ENCODE data around the gene JAZF1.

The JAZF1 gene

GRCh38 chr7:28168393-28169158 lies 12.0 kb downstream of the JAZF1 start:
- H3K27ac ChIP-seq = no peak overlapping the region
- no peak for DNase-seq (ENCODE audit: low read depth, low spot score)

- DNase-seq (ENCODE audit: low read depth, low spot score) = no peak
- H3K27ac ChIP-seq = peak overlapping the region; percentile 21
Measured at GRCh38 chr7:28166982-28167715, 13.4 kb downstream of the JAZF1 start.

GRCh38 chr7:28165961-28166955 lies 14.3 kb downstream of the JAZF1 start:
- H3K27ac ChIP-seq = peak overlapping the region; percentile 21
- no peak for DNase-seq (ENCODE audit: low read depth, low spot score)

DNA sequence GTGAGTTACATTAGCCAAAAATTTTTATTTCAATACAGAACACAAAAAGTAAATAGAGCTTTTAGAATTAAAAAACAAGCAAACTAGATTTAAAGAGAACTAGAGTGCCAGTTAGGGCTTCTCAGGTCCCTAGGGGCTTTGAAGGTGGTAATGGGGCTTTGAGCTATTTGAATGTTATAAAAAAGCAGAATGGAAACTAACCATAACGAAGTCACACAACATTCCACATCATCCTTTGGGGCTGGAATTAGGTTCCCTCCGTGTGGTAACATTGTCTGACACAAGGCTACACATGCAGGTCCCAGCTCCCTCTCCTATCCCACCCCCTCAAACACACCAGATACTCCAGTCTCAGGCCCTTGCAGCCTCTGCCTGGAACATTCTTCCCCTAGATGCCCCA lies 15.3 kb downstream of the JAZF1 start:
- no peak overlapping the region for H3K27ac ChIP-seq
- DNase-seq (ENCODE audit: low read depth, low spot score) = no peak

- DNase-seq (ENCODE audit: low read depth, low spot score) = no peak
- no peak overlapping the region for H3K27ac ChIP-seq
Measured at GRCh38 chr7:28163949-28164348, 16.6 kb downstream of the JAZF1 start.

DNA sequence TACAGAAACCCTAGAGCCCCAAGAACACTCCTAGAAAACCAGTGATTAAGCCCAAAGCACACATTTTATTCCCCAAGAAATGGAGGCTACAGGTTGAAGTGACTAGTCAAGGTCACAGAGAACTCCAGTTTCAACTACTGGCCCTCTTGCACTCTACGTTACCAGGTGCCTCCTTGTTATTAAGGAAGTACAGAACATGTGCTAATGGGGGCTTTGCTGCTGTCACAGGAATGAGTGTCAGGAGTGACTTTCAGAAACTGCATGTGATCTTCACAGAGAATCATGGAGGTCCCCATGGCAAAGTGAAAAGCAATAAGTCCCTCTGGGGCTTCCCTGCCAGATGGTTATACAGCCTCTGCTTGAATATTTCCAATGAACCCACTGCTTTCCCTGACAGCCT lies 19.3 kb downstream of the JAZF1 start:
- H3K27ac ChIP-seq = no peak overlapping the region
- no peak for DNase-seq (ENCODE audit: low read depth, low spot score)

DNA sequence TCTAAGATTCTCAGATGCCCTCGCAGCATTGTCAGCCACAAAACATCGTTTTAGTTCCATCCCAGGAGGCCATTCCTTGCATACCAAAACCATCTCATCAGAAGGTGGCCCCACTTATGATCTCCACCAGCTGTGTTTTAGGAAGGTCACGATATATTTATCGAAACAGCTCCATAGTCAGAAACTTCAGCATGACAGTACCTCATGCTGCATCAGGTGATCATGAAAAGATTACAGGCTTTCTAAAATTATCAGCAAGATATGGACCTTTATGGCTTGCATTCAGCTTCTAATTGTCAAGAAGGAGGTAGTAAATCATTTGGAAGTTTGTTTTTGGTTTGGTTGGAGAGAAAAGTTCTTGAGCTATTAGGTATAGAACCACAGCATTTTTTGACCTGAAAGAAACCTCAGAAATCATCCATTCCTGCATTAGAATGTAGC lies 20.0 kb downstream of the JAZF1 start:
- no peak for DNase-seq (ENCODE audit: low read depth, low spot score)
- H3K27ac ChIP-seq = no peak overlapping the region

- no peak for DNase-seq (ENCODE audit: low read depth, low spot score)
- H3K27ac ChIP-seq = no peak overlapping the region
Measured at GRCh38 chr7:28157831-28158416, 22.7 kb downstream of the JAZF1 start.

GRCh38 chr7:28157076-28157745 lies 23.4 kb downstream of the JAZF1 start:
- no peak for DNase-seq (ENCODE audit: low read depth, low spot score)
- no peak overlapping the region for H3K27ac ChIP-seq

DNA sequence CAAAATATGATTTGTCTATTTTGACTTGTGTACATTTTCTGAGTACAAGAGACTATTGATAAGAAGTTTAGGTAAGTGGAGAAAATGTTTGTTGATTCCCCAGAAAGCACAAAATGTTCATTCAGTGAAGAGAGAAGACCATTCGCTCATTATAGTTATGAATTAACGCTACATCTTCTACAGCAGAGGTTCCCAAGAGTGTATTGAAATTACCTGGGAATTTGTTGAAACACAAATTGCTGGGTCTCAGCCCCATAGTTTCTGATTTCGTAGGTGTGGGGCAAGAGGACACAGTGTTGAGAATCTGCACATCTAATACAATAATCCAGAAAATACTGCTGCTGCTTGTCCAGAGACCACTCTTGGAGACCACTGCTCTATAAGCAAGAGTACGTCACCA lies 24.2 kb downstream of the JAZF1 start:
- DNase-seq (ENCODE audit: low read depth, low spot score) = no peak
- no peak overlapping the region for H3K27ac ChIP-seq

- peak; percentile 36 for DNase-seq (ENCODE audit: low read depth, low spot score)
- H3K27ac ChIP-seq = peak overlapping the region; percentile 10
Measured at GRCh38 chr7:28155964-28156363, 24.6 kb downstream of the JAZF1 start.

DNA sequence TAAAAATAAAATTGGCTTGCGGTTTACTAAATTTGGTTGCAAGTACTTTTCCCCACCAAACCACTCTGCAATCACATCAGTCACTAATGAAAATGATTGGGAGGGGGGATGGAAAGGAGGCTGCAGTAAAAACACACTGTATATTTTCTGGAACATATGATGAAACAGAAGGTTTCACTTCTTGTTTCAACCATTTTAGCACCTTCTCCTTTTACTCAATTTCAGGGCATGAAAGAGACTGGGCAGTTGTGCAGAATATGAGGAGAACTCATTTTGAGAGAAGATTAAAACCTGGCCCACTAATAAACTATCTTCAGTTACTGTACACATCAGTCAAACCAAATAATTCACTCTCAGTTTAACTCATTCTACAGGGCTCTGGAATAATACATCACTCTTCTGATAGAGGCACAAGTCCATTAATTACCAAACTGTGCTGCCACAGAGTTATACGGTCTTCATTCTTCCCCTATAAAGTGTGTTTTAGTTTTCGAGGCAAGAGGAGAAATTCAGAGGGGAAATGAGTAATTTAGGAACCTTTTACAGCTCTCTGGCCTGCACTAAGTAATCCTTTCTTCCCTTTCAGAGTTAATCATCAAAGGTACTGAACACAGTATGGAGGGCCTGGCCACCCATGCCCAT lies 25.5 kb downstream of the JAZF1 start:
- peak overlapping the region; percentile 10 for H3K27ac ChIP-seq

GRCh38 chr7:28152594-28152993 lies 28.0 kb downstream of the JAZF1 start:
- no peak for DNase-seq (ENCODE audit: low read depth, low spot score)
- H3K27ac ChIP-seq = peak overlapping the region; percentile 38

More for the DNA sequence above, 25.5 kb downstream of the JAZF1 start:
- no peak for DNase-seq (ENCODE audit: low read depth, low spot score)

DNA sequence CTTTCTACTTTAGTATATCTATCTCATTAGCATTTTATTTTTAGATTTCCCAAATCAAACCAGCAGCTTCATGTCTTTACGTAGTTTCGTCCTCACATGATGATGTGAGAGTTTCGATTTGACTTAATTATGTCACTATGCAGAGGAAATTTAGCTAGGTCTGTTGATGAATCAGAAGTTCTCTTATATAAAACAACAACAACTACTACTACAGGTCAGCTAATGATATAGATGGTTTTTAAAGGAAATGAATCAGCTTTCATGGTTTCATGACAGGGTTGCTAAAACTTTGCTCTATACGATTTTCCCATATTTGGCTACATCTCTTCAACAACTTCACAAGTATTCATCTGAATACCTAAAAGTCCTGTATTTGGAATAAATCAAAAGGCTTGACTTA lies 28.6 kb downstream of the JAZF1 start:
- no peak for DNase-seq (ENCODE audit: low read depth, low spot score)
- peak overlapping the region; percentile 38 for H3K27ac ChIP-seq

GRCh38 chr7:28149291-28150101 lies 31.1 kb downstream of the JAZF1 start:
- DNase-seq (ENCODE audit: low read depth, low spot score) = no peak

GRCh38 chr7:28145931-28146330 lies 34.7 kb downstream of the JAZF1 start:
- no peak for DNase-seq (ENCODE audit: low read depth, low spot score)
- H3K27ac ChIP-seq = no peak overlapping the region

More at GRCh38 chr7:28149291-28150101, 31.1 kb downstream of the JAZF1 start:
- H3K27ac ChIP-seq = no peak overlapping the region

DNA sequence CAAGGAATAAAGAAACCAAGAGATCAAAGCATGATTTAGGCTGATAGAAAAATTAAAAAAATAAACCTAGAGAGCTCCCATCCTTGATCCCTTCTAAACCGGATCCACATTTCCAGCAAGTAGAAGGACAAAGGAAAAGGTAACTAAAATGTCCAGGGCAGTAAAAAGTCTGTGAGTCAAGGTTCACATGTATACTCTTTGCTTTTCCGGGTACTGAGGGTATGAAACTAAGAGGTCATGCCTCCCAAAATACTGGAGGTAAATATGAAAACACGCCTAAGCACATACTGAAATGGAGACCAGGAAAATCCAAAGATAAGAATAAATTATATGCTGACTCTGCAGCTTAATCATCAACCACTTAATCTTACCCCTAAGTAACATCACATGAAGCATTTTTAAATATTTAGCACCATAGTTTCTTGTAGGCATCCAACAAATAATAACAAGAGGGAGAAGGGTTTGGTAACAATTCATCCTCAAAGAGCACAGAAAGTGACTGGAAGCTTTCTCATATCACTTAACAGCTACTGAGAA lies 35.4 kb downstream of the JAZF1 start:
- DNase-seq (ENCODE audit: low read depth, low spot score) = no peak
- H3K27ac ChIP-seq = no peak overlapping the region

- H3K27ac ChIP-seq = no peak overlapping the region
- no peak for DNase-seq (ENCODE audit: low read depth, low spot score)
Measured at GRCh38 chr7:28144266-28144665, 36.3 kb downstream of the JAZF1 start.
